Activated T-cell treated with anti-CD3 and anti-CD28 coated beads, Interleukin-2, amount 50 U/mL, for 24 hours (primary cell): ENCODE data around the gene MYLK.
"Not testable (repeated sequence)": the region's sequence is repeated elsewhere in the genome, so short reads cannot be mapped to it uniquely, and the experiment has no call there.

Experiments
- DNase-seq: peaks from one replicate; pipeline ENCODE4 v3.0.0-alpha.2; 2020
- H3K27ac Mint-ChIP-seq: 2 replicates; pipeline ENCODE4 v1.8.0; 2020; ENCODE audit warnings: mild to moderate bottlenecking, mixed read lengths
- H3K27me3 Mint-ChIP-seq: 2 replicates; pipeline ENCODE4 v1.8.0; 2020; ENCODE audit warnings: mixed read lengths
- H3K36me3 Mint-ChIP-seq: 2 replicates; pipeline ENCODE4 v1.8.0; 2020; ENCODE audit warnings: low read depth, mixed read lengths
- H3K4me1 Mint-ChIP-seq: 2 replicates; pipeline ENCODE4 v1.8.0; 2020; ENCODE audit warnings: low read depth, mixed read lengths
- H3K4me3 Mint-ChIP-seq: 2 replicates; pipeline ENCODE4 v1.8.0; 2020; ENCODE audit warnings: mild to moderate bottlenecking, moderate library complexity, mixed read lengths
- H3K9me3 Mint-ChIP-seq: 2 replicates; pipeline ENCODE4 v1.8.0; 2020; ENCODE audit warnings: mixed read lengths

MYLK gene

DNA sequence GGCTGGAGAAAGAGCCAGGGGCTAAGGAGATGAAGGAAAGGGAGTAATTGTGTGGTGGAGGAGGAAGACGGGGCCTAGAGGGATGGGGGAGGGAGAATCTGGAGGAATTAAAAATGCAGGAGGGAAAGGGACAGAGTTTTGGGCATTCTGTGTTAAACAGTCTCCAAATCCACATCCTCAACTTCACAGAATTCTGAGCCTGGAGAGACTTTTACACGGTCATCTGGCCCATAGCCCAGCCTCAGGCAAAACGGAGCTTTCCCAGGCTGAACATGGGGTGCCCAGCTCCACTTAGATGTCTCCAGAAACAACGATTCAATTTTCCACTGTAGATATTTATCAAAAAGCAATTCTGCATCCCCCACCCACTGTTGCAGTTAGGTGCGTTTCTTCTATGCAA lies 161.7 kb downstream of the MYLK start:
- no peak for DNase-seq
- H3K27me3 Mint-ChIP-seq = peaks cover 7% of the 10 kb centered on the region
- H3K4me3 Mint-ChIP-seq = no peak overlapping the region
- H3K9me3 Mint-ChIP-seq = no peaks in the 10 kb centered on the region
- peaks cover 2% of the 10 kb centered on the region for H3K4me1 Mint-ChIP-seq
- H3K36me3 Mint-ChIP-seq = no peaks in the 10 kb centered on the region
- H3K27ac Mint-ChIP-seq = no peak overlapping the region

GRCh38 chr3:123722021-123722420 lies 162.1 kb downstream of the MYLK start:
- Mint-ChIP-seq H3K27ac (no peak overlapping the region), H3K27me3 (peaks cover 5% of the 10 kb centered on the region), H3K4me3 (no peak overlapping the region), H3K36me3 (no peaks in the 10 kb centered on the region), H3K9me3 (no peaks in the 10 kb centered on the region), H3K4me1 (peaks cover 2% of the 10 kb centered on the region)
- DNase-seq = no peak

DNA sequence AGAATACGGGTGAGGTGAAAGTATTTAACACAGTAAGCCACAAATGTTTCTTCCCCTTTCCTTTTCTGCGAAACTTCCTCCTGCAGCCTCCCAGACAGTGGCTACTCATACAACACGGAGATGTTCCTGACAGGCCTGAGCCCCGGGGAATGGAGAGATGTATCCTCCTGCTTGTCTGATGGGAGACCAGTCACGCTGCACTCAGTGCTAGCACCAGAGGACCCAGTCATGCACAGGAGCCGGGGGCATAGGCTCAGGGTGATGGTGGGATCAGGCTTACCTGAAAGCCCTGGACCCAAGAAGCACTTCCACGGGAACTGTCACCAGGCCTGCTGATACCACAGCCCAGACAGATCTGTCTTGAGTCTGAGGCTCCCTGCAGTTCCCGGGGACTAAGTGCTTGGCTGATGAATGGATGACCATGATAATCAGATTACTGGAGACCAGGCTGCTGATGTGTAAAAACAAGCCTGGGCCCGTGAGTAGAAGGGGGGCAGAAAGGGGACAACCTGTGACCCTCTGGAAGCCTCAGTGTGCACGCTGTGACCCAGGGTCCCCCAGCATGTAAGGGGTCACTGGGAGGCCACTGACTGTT lies 162.9 kb downstream of the MYLK start:
- not testable (repeated sequence) for H3K27me3 Mint-ChIP-seq, H3K9me3 Mint-ChIP-seq, H3K27ac Mint-ChIP-seq, H3K36me3 Mint-ChIP-seq, H3K4me1 Mint-ChIP-seq, H3K4me3 Mint-ChIP-seq, DNase-seq

DNA sequence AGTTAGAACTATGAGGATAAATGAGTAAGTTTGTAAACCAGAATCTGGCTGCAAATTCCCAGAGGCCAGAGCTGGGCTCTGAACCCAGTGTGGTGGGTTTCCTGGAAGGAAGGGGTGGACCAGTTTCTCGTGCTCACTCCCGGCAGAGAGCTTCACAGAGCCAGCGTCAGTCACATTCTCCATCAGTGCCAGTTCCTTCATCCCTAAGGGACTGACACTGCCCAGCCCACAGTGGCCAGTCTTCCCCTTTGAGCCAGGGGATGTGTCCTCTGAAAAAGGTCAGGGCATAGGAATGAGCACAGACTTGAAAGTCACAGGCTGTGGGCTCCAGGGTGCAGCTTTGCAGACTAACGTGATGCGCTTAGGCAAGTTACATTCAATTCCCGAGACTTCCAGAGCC lies 163.5 kb downstream of the MYLK start:
- Mint-ChIP-seq H3K36me3 (no peaks in the 10 kb centered on the region), H3K4me3 (no peak overlapping the region), H3K4me1 (peaks cover 2% of the 10 kb centered on the region), H3K9me3 (no peaks in the 10 kb centered on the region), H3K27ac (no peak overlapping the region), H3K27me3 (peaks cover 5% of the 10 kb centered on the region)
- no peak for DNase-seq

DNA sequence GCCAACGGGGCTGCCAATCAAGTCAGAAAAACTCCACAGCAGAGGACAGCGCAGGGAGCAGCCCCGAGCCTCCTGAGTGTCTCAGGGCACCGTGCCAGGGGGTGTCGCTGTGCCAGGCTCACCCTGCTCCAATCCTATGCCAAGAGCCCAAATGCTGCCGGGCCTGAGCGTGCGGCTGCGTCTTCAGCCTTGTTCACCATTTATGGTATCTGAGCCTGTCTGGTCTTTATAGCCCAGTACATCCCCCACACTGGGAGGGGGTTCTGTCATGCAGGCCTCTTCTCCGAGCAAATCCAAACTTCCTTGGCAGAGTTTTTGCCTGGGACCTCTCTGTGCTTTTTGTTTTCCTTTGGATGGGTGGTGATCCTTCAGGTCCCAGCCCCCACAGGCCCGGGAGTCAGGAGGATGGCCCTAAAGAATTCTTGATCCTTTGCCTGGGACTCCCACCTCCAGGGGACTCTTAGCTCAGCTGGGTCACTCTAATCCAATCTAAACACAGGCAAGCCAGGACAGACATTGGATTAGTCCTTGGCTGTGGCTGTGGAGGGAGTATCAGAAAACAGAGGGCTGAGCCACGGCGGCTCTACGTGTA lies 164.2 kb downstream of the MYLK start:
- Mint-ChIP-seq H3K4me3 (no peak overlapping the region), H3K4me1 (peaks cover 2% of the 10 kb centered on the region), H3K27ac (no peak overlapping the region), H3K36me3 (no peaks in the 10 kb centered on the region), H3K27me3 (peaks cover 5% of the 10 kb centered on the region), H3K9me3 (no peaks in the 10 kb centered on the region)
- no peak for DNase-seq

- H3K36me3 Mint-ChIP-seq, H3K27me3 Mint-ChIP-seq, H3K9me3 Mint-ChIP-seq, H3K4me1 Mint-ChIP-seq, H3K27ac Mint-ChIP-seq, H3K4me3 Mint-ChIP-seq: not testable (repeated sequence)
- DNase-seq = peak; percentile 51
These were observed 164.9 kb downstream of the MYLK start for GRCh38 chr3:123719061-123719756.

GRCh38 chr3:123718108-123718507 lies 166.0 kb downstream of the MYLK start:
- Mint-ChIP-seq H3K27me3 (no peaks in the 10 kb centered on the region), H3K4me3 (no peak overlapping the region), H3K36me3 (no peaks in the 10 kb centered on the region), H3K4me1 (no peaks in the 10 kb centered on the region), H3K27ac (no peak overlapping the region), H3K9me3 (no peaks in the 10 kb centered on the region)
- DNase-seq = no peak

DNA sequence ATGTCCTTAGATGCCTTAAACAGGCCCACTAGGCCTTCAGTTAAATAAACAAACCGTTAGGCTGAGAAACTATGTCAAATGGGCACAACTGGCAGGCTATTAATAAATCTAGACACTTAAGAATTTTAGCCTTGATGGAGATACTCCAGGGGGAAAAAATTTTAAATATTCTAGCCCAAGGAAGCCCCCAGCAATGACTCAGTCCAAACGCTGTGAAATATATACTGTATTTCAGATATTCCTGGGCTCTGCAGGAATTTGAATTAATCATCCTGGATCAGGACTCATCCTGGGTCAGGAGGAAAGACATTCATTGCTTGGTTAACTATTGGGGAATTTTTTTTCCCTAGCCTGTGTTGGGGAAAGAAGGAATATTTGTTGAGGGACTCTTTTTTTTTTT lies 166.7 kb downstream of the MYLK start:
- H3K4me1 Mint-ChIP-seq, H3K27ac Mint-ChIP-seq, H3K9me3 Mint-ChIP-seq, H3K36me3 Mint-ChIP-seq, H3K27me3 Mint-ChIP-seq, DNase-seq, H3K4me3 Mint-ChIP-seq: not testable (repeated sequence)

GRCh38 chr3:123716411-123716810 lies 167.7 kb downstream of the MYLK start:
- Mint-ChIP-seq H3K4me3 (no peak overlapping the region), H3K4me1 (no peaks in the 10 kb centered on the region), H3K27ac (no peak overlapping the region), H3K9me3 (no peaks in the 10 kb centered on the region), H3K36me3 (no peaks in the 10 kb centered on the region), H3K27me3 (peaks cover 8% of the 10 kb centered on the region)
- DNase-seq = no peak

GRCh38 chr3:123713211-123713610 lies 170.9 kb downstream of the MYLK start:
- H3K27ac Mint-ChIP-seq = no peak overlapping the region
- no peak overlapping the region for H3K4me3 Mint-ChIP-seq
- no peaks in the 10 kb centered on the region for H3K4me1 Mint-ChIP-seq
- no peaks in the 10 kb centered on the region for H3K9me3 Mint-ChIP-seq
- no peak for DNase-seq
- no peaks in the 10 kb centered on the region for H3K36me3 Mint-ChIP-seq
- H3K27me3 Mint-ChIP-seq = peaks cover 11% of the 10 kb centered on the region

DNA sequence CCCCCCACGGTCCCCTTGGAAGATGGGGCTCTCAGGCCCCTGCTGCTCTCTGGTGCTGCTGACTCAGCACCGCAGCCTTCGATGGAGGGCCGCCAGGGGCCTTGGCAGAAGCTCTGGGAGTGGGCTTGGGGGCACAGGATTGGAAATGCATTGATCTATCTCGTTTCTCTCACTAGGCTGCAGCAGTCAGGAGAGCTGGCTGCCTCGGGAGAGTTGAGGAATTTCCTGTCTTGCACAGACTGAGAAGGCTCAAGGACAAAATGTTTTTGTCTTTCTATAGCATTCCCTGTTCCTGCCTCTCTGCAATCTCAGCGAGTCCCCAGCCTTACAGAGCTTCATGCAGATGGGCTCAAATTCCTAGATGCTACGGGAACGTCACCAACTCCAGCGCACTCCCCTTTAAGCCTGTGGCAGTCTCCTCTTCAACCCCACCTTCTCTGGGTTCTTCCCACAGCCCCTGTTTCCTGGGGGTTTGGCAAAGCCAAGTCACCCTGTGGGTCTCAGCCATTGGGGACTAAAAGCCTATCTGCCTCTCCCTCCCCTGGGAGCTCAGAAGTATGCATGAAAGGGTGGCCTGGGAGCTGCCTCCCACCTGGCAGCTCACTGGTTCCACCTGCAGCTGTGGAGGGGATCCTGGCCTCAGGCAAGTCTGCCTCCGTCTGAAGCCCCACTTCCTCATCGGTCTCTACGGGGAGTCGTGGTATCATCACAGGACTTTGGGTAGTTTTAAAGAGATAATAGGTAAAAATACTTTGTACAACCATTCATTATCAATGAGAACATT lies 171.9 kb downstream of the MYLK start:
- H3K9me3 Mint-ChIP-seq = no peaks in the 10 kb centered on the region
- H3K4me1 Mint-ChIP-seq = no peaks in the 10 kb centered on the region
- DNase-seq = no peak
- H3K36me3 Mint-ChIP-seq = no peaks in the 10 kb centered on the region
- no peak overlapping the region for H3K27ac Mint-ChIP-seq
- H3K27me3 Mint-ChIP-seq = peaks cover 11% of the 10 kb centered on the region
- no peak overlapping the region for H3K4me3 Mint-ChIP-seq

DNA sequence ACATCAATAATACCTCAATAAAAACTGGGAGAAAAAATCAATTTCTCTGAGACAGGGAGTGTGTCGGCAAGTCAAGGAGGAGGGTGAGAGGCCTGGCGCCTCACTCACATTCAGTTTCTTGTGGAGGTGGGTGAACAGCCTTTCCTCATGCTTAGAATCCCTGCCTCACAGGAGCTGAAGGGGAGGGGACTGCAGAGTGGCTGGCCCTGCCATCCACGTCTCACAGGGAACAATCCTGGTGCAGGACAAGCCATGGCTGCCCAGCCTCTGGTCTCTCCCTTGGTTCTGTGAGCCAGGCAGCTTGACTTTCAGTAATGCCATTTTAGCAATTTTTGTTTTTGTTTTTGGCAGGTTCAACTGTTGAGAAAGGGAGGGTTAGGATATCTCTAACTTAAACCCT lies 172.8 kb downstream of the MYLK start:
- no peaks in the 10 kb centered on the region for H3K9me3 Mint-ChIP-seq
- H3K27me3 Mint-ChIP-seq = peaks cover 11% of the 10 kb centered on the region
- no peak for DNase-seq
- H3K4me3 Mint-ChIP-seq = no peak overlapping the region
- no peaks in the 10 kb centered on the region for H3K36me3 Mint-ChIP-seq
- H3K4me1 Mint-ChIP-seq = no peaks in the 10 kb centered on the region
- no peak overlapping the region for H3K27ac Mint-ChIP-seq

GRCh38 chr3:123708531-123708930 lies 175.6 kb downstream of the MYLK start:
- Mint-ChIP-seq H3K36me3 (no peaks in the 10 kb centered on the region), H3K27me3 (peaks cover 11% of the 10 kb centered on the region), H3K4me3 (no peak overlapping the region), H3K27ac (no peak overlapping the region), H3K9me3 (no peaks in the 10 kb centered on the region), H3K4me1 (no peaks in the 10 kb centered on the region)
- DNase-seq = no peak

- H3K9me3 Mint-ChIP-seq, H3K4me1 Mint-ChIP-seq, H3K27ac Mint-ChIP-seq, H3K4me3 Mint-ChIP-seq, H3K27me3 Mint-ChIP-seq, H3K36me3 Mint-ChIP-seq, DNase-seq: not testable (repeated sequence)
These were observed 176.5 kb downstream of the MYLK start for GRCh38 chr3:123707641-123708040.

DNA sequence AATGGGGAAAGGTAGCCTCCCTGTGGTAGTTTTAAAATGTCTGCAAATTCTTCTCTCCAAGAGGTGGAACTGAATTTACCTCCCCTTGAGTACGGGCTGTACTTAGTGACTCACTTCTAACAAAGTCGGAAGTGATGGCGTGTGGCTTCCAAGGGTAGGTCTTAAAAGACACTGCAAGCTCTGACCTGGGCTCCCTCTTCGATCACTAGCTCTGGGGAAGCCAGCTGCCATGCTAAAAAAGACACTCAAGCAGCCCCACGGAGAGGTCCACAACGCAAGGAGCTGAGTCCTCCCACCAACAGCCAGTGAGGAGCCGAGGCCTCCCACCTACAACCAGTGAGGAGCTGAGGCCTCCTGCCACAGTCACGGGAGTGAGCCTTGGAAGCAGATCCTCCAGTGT lies 177.3 kb downstream of the MYLK start:
- H3K9me3 Mint-ChIP-seq = no peaks in the 10 kb centered on the region
- DNase-seq = no peak
- H3K36me3 Mint-ChIP-seq = no peaks in the 10 kb centered on the region
- no peak overlapping the region for H3K4me3 Mint-ChIP-seq
- no peaks in the 10 kb centered on the region for H3K4me1 Mint-ChIP-seq
- H3K27me3 Mint-ChIP-seq = peaks cover 2% of the 10 kb centered on the region
- H3K27ac Mint-ChIP-seq = no peak overlapping the region
